DMS 273 treated with DMSO at 0.1 percent for 48 hours (cell line): ENCODE results near the gene IL12A.

Source experiments
- DNase-seq: peaks from one replicate; lab custom pipeline; 2025; lab: John Stamatoyannopoulos, UW

Gene IL12A

DNA sequence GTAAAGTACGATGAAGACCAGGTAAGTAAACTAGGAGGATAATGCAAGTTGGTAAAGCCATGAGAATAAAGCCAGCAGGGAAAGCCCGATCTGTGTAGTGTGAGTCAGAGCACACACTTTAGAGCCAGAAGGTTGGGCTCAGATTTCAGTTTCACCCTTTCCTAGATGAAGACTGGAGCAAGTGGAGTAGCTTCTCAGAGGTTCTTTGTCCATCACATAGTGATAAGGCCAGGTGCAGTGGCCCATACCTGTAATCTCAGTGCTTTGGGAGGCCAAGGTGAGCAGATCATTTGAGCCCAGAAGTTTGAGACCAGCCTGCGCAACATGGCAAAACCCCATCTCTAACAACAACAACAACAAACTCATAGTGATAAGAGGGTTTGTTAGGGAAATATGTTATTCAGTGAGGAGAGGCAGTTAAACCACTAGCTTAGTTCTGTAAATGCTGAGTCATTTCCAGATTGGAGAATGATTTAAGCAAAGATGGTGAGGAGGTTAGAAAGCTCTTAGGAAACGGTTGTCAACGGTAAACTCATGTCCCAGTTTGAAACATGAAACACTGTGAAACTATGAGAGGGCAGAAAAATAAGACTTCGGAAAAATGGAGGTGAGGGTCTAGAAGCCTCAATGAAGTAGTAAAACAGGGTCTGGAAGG lies 39.0 kb downstream of the IL12A start:
- DNase-seq, result no peak

DNA sequence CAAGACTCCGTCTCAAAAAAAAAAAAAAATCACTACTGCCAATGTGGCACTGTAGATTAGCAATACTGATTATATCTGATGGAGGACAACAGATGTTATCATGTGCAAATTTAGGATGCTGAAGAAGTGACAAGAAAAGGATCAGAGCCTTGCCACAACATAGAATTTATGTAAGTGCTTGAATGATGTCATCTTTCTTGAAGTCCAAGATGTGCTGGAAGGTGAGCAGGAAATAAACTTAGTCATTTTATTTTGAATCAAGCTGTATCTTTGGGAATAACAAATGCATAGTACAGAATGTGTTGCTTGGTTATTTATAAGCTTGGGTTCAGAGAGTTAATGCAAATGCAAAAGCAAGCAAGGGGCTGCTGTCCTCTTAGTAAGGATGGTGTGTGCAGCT lies 47.1 kb downstream of the IL12A start:
- no peak for DNase-seq

DNA sequence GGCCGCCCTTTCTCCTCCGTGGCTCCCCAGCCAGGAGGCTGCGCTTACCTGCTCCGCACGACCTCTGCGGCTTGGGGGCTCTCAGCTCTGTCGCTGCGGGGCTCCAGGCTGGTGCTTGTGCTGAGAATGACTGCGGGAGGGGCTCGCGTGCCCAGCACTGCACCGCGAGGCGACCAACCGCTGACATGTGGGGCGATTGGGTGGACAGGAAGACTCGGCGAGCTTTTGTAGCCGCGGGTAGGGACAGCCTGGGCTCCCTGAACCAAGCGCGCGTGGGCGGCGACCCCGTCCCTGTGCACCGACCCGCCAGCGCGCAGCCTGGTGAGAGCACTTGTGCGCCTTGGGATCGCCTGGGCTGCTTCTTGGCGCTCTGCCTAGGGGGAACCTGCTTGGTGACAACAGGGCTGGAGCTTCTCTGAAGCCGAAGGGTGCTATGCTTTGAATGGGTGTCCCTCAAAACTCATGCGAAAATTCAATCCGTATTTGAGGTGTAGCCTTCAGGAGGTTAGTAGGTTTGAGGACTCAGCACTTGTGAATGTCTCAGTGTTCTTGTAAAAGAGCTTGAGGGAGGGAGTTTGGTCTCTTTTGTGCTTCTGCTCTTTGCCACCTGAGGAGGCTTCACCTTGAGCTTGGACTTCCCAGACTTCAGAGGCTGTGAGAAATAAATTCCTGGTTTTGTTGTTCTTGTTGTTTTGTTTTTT lies 50.4 kb downstream of the IL12A start:
- no peak for DNase-seq

GRCh38 chr3:160040181-160040580 lies 51.5 kb downstream of the IL12A start:
- no peak for DNase-seq

DNA sequence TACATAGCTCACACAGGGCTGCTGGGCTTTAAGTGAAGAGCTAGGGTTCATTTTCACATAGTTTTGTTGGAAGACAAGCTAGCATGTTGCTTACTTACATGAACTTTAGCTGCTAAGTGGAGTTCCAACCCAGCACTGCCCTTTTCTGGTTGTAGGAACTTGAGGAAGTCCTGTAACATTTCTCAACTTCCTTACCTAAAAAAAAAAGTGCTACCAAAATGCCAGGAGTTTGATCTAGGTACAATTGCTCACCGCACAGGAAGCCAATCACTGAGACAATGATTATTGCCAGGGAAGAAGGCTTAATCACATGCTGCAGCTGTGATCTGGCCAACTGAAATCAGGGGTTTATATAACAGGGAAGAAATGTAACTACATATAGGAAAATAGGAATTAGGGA lies 52.8 kb downstream of the IL12A start:
- no peak for DNase-seq

GRCh38 chr3:160044121-160044520 lies 55.5 kb downstream of the IL12A start:
- no peak for DNase-seq
